ENCODE data around the gene DDI2.

Gene DDI2

GRCh38 chr1:15708486-15709137 lies 91.4 kb downstream of the DDI2 start:
- no peaks in the 10 kb centered on the region for H3K27me3 ChIP-seq (ENCODE audit: insufficient read depth, low read length, poor library complexity, severe bottlenecking)
- no peak overlapping the region for H3K4me3 ChIP-seq (ENCODE audit: low read length, poor library complexity, severe bottlenecking)
- H2AFZ ChIP-seq (ENCODE audit: low read length) = no peak overlapping the region
- H3K4me1 ChIP-seq (ENCODE audit: insufficient read depth, low read length, poor library complexity, severe bottlenecking) = no peaks in the 10 kb centered on the region
- H4K20me1 ChIP-seq (ENCODE audit: insufficient read depth, low read length, poor library complexity, severe bottlenecking) = no peaks in the 10 kb centered on the region
- no peaks in the 10 kb centered on the region for H3F3A ChIP-seq (ENCODE audit: low read depth)
- H3K9ac ChIP-seq (ENCODE audit: low read depth, low read length, poor library complexity, severe bottlenecking) = no peak overlapping the region
- no peak for TF ChIP-seq CTCF (conservative IDR thresholded peaks at IDR 0.05; ENCODE audit: low read length)
- no peak for TF ChIP-seq EZH2phosphoT487 (IDR thresholded peaks at IDR 0.05; ENCODE audit: borderline replicate concordance)
- H3K9me3 ChIP-seq (ENCODE audit: insufficient read depth, low read depth, low read length) = no peaks in the 10 kb centered on the region
- H3K9me2 ChIP-seq (replicated peaks; ENCODE audit: low read depth, low read length) = no peaks in the 10 kb centered on the region
- peaks cover 7% of the 10 kb centered on the region; the same call in 1 of the 2 replicates for H3K36me3 ChIP-seq (ENCODE audit: insufficient read depth, low read length)
- H3K4me2 ChIP-seq (ENCODE audit: low read depth, low read length, poor library complexity, severe bottlenecking) = no peak overlapping the region
- H3K79me2 ChIP-seq (ENCODE audit: insufficient read depth, low read length) = peaks cover 38% of the 10 kb centered on the region; the same call in 1 of the 2 replicates

GRCh38 chr1:15709226-15709625 lies 92.0 kb downstream of the DDI2 start:
- Histone ChIP-seq H3K4me3 (ENCODE audit: low read length, poor library complexity, severe bottlenecking) (no peak overlapping the region), H4K20me1 (ENCODE audit: insufficient read depth, low read length, poor library complexity, severe bottlenecking) (no peaks in the 10 kb centered on the region), H2AFZ (ENCODE audit: low read length) (no peak overlapping the region), H3K4me2 (ENCODE audit: low read depth, low read length, poor library complexity, severe bottlenecking) (no peak overlapping the region), H3K4me1 (ENCODE audit: insufficient read depth, low read length, poor library complexity, severe bottlenecking) (no peaks in the 10 kb centered on the region), H3K27me3 (ENCODE audit: insufficient read depth, low read length, poor library complexity, severe bottlenecking) (no peaks in the 10 kb centered on the region), H3K9ac (ENCODE audit: low read depth, low read length, poor library complexity, severe bottlenecking) (no peak overlapping the region), H3K36me3 (ENCODE audit: insufficient read depth, low read length) (peaks cover 7% of the 10 kb centered on the region; the same call in 1 of the 2 replicates), H3K79me2 (ENCODE audit: insufficient read depth, low read length) (peaks cover 38% of the 10 kb centered on the region; the same call in 1 of the 2 replicates), H3K9me2 (replicated peaks; ENCODE audit: low read depth, low read length) (no peaks in the 10 kb centered on the region), H3K9me3 (ENCODE audit: insufficient read depth, low read depth, low read length) (no peaks in the 10 kb centered on the region), H3F3A (ENCODE audit: low read depth) (no peaks in the 10 kb centered on the region)
- no peak for TF ChIP-seq EZH2phosphoT487 (IDR thresholded peaks at IDR 0.05; ENCODE audit: borderline replicate concordance)
- no peak for TF ChIP-seq CTCF (conservative IDR thresholded peaks at IDR 0.05; ENCODE audit: low read length)

GRCh38 chr1:15712168-15712567 lies 94.9 kb downstream of the DDI2 start:
- H3K36me3 ChIP-seq (ENCODE audit: insufficient read depth, low read length) = peaks cover 14% of the 10 kb centered on the region; the same call in 1 of the 2 replicates
- H3K9me2 ChIP-seq (replicated peaks; ENCODE audit: low read depth, low read length) = no peaks in the 10 kb centered on the region
- no peaks in the 10 kb centered on the region for H4K20me1 ChIP-seq (ENCODE audit: insufficient read depth, low read length, poor library complexity, severe bottlenecking)
- H3K4me1 ChIP-seq (ENCODE audit: insufficient read depth, low read length, poor library complexity, severe bottlenecking) = no peaks in the 10 kb centered on the region
- no peak overlapping the region for H2AFZ ChIP-seq (ENCODE audit: low read length)
- no peaks in the 10 kb centered on the region for H3F3A ChIP-seq (ENCODE audit: low read depth)
- no peak overlapping the region for H3K4me3 ChIP-seq (ENCODE audit: low read length, poor library complexity, severe bottlenecking)
- no peak for TF ChIP-seq EZH2phosphoT487 (IDR thresholded peaks at IDR 0.05; ENCODE audit: borderline replicate concordance)
- TF ChIP-seq CTCF (conservative IDR thresholded peaks at IDR 0.05; ENCODE audit: low read length) = no peak
- H3K79me2 ChIP-seq (ENCODE audit: insufficient read depth, low read length) = peaks cover 23% of the 10 kb centered on the region; the same call in 1 of the 2 replicates
- H3K27me3 ChIP-seq (ENCODE audit: insufficient read depth, low read length, poor library complexity, severe bottlenecking) = no peaks in the 10 kb centered on the region
- no peak overlapping the region for H3K4me2 ChIP-seq (ENCODE audit: low read depth, low read length, poor library complexity, severe bottlenecking)
- H3K9ac ChIP-seq (ENCODE audit: low read depth, low read length, poor library complexity, severe bottlenecking) = no peak overlapping the region
- no peaks in the 10 kb centered on the region for H3K9me3 ChIP-seq (ENCODE audit: insufficient read depth, low read depth, low read length)

Measured in Loucy (cell line).